K562 (cell line): ENCODE measurements around the gene SMURF1. TPM values are rescaled to one million over a fixed set of nuclear protein-coding genes. Genes with fewer than 3 reads are reported as not detected.

Experiments
- ATAC-seq: fragments of 200-7000 bp; cut with Tn5 transposase; 3 replicates; pipeline ENCODE4 v1.9.1; 2020; ENCODE audit warnings: moderate library complexity
- BruUV-seq: library from RNA; stranded (reverse); fragments of 400-500 nt; replicated peaks from 2 replicates; lab custom pipeline; 2021; lab: Mats Ljungman, UMichigan
- CTCF ChIA-PET: fragments of 300-600 bp; formaldehyde crosslinking; extraction: SDS; loops from one replicate; lab custom pipeline; 2021; ENCODE audit warnings: low intra/inter-chr PET ratio; lab: Yijun Ruan, JAX
- POLR2A ChIA-PET: fragments of 300-600, 350-650 bp; sonication (Branson Sonifier 250); formaldehyde crosslinking; extraction: SDS; loops from one replicate; lab custom pipeline; 2021; ENCODE audit warnings: antibody characterized with exemption, inconsistent platforms; lab: Yijun Ruan, JAX
- DNase-seq, 4 experiments: peaks; one replicate each; pipeline versions ENCODE4 v3.0.0 to v3.0.0-alpha.2; 2011 to 2018; ENCODE audit warnings: low spot score in 3 of 4, mixed read lengths in 3 of 4; ENCODE audit errors: extremely low read depth in 1 of 4
- FAIRE-seq: peaks from 2 replicates; lab custom pipeline; 2011; peaks lifted over from hg19 to GRCh38; lab: Jason Lieb, UNC
- H2AFZ ChIP-seq: 2 replicates; pipeline ENCODE4 v1.6.0; 2011; ENCODE audit warnings: low read depth, low read length, control low read depth, inconsistent platforms
- H3K27ac ChIP-seq: fragments of 200-600 bp; 3 replicates; pipeline ENCODE4 v1.8.0; 2011; ENCODE audit warnings: low read depth, mild to moderate bottlenecking, control low read depth, inconsistent platforms, low read length, moderate library complexity, mixed read lengths; ENCODE audit errors: extremely low read depth
- H3K27me3 ChIP-seq, 2 experiments: fragments of 300-600 bp in 1 of 2; 2 replicates in 1 of 2; 3 replicates in 1 of 2; pipeline versions ENCODE4 v1.6.0 to v1.8.0; 2011; ENCODE audit warnings: inconsistent platforms in 2 of 2, low read length in 2 of 2, mild to moderate bottlenecking in 1 of 2, mixed read lengths in 1 of 2, moderate library complexity in 1 of 2; ENCODE audit not compliant: control insufficient read depth in 2 of 2, insufficient read depth in 2 of 2
- H3K36me3 ChIP-seq: fragments of 300-600 bp; 3 replicates; pipeline ENCODE4 v1.8.0; 2011; ENCODE audit warnings: mild to moderate bottlenecking, low read length, inconsistent platforms; ENCODE audit not compliant: control insufficient read depth, insufficient read depth
- H3K4me1 ChIP-seq, 2 experiments: fragments of 200-600 bp in 1 of 2; replicated peaks in 1 of 2; 2 replicates in 1 of 2; 3 replicates in 1 of 2; pipeline versions ENCODE4 v1.5.1 to v1.8.0; 2011; ENCODE audit warnings: inconsistent platforms in 2 of 2, low read length in 2 of 2, mild to moderate bottlenecking in 1 of 2, mixed read lengths in 1 of 2, moderate library complexity in 1 of 2; ENCODE audit not compliant: control insufficient read depth in 2 of 2, insufficient read depth in 2 of 2
- H3K4me2 ChIP-seq: 2 replicates; pipeline ENCODE4 v1.6.1; 2011; ENCODE audit warnings: low read length, control low read depth, inconsistent platforms, mixed read lengths; ENCODE audit not compliant: insufficient read depth
- H3K4me3 ChIP-seq: fragments of 200-600 bp; sonication (generic), shearing (Covaris generic); 2 replicates; pipeline ENCODE4 v1.5.1; 2016; ENCODE audit warnings: control low read depth, inconsistent platforms
- H3K79me2 ChIP-seq: fragments of 200-600 bp; 3 replicates; pipeline ENCODE4 v1.8.0; 2011; ENCODE audit warnings: low read length, inconsistent platforms; ENCODE audit not compliant: control insufficient read depth, insufficient read depth
- H3K9ac ChIP-seq, 2 experiments: 2 replicates each; pipeline versions ENCODE4 v1.6.0 to v1.6.1; 2011; ENCODE audit warnings: low read depth in 2 of 2, low read length in 2 of 2, control low read depth in 1 of 2, inconsistent platforms in 1 of 2, mild to moderate bottlenecking in 1 of 2, mixed read lengths in 1 of 2; ENCODE audit not compliant: insufficient read depth in 1 of 2
- H3K9me1 ChIP-seq: one replicate; pipeline ENCODE4 v1.6.0; 2011; ENCODE audit warnings: inconsistent platforms, mild to moderate bottlenecking, low read length, moderate library complexity; ENCODE audit not compliant: control insufficient read depth, insufficient read depth
- H3K9me3 ChIP-seq: replicated peaks from 2 replicates; pipeline ENCODE4 v1.5.1; 2011; ENCODE audit warnings: low read depth, low read length, inconsistent platforms; ENCODE audit not compliant: control insufficient read depth, insufficient read depth
- H4K20me1 ChIP-seq: replicated peaks from 2 replicates; pipeline ENCODE4 v1.6.1; 2011; ENCODE audit warnings: low read length, inconsistent platforms, mixed read lengths; ENCODE audit not compliant: control insufficient read depth, insufficient read depth
- CEBPB ChIP-seq: fragments of 450-650 bp; IDR thresholded peaks from 2 replicates; pipeline ENCODE4 v1.6.1; 2016; ENCODE audit warnings: missing genetic modification characterization, missing compliant biosample characterization
- ELK1 ChIP-seq: sonication (generic); formaldehyde crosslinking; IDR thresholded peaks from 2 replicates; pipeline ENCODE4 v1.8.1; 2022; ENCODE audit warnings: missing genetic modification reagents
- GATAD2A ChIP-seq: fragments of 450-650 bp; IDR thresholded peaks from 2 replicates; pipeline ENCODE4 v1.6.1; 2017
- KDM5B ChIP-seq: fragments of 200-600 bp; sonication (generic); IDR thresholded peaks from 2 replicates; pipeline ENCODE4 v1.6.1; 2012; ENCODE audit warnings: low read depth, mild to moderate bottlenecking, moderate library complexity, low read length, control low read depth, inconsistent platforms; ENCODE audit not compliant: insufficient replicate concordance
- MXD1 ChIP-seq: fragments of 250-450 bp; sonication (Bioruptor Pico); IDR thresholded peaks from 2 replicates; pipeline ENCODE4 v1.8.0; 2021; ENCODE audit warnings: borderline replicate concordance, mild to moderate bottlenecking, moderate library complexity; ENCODE audit not compliant: poor library complexity, severe bottlenecking
- PRMT5 ChIP-seq: sonication (generic); formaldehyde crosslinking; IDR thresholded peaks from 2 replicates; pipeline ENCODE4 v1.5.0; 2020; ENCODE audit warnings: missing genetic modification reagents
- RFX1 ChIP-seq: fragments of 450-650 bp; IDR thresholded peaks from 2 replicates; pipeline ENCODE4 v1.6.1; 2016; ENCODE audit warnings: mild to moderate bottlenecking, moderate library complexity
- SMARCC2 ChIP-seq: fragments of 450-650 bp; IDR thresholded peaks from 2 replicates; pipeline ENCODE4 v1.6.1; 2017; ENCODE audit warnings: antibody characterized with exemption, moderate library complexity, mild to moderate bottlenecking, low read depth
- SOX6 ChIP-seq: fragments of 450-650 bp; IDR thresholded peaks from 2 replicates; pipeline ENCODE4 v1.6.1; 2014; ENCODE audit warnings: mild to moderate bottlenecking
- TAF1 ChIP-seq: IDR thresholded peaks from 2 replicates; pipeline ENCODE4 v1.6.1; 2011; ENCODE audit warnings: mild to moderate bottlenecking, low read length, moderate library complexity; ENCODE audit not compliant: insufficient read depth, control insufficient read depth, severe bottlenecking; ENCODE audit errors: extremely low read depth
- TCFL5 ChIP-seq: fragments of 250-450 bp; sonication (Bioruptor Pico); conservative IDR thresholded peaks from 2 replicates; pipeline ENCODE4 v1.6.1; 2021; ENCODE audit warnings: mild to moderate bottlenecking, moderate library complexity, matching md5 sums
- ZBTB12 ChIP-seq: fragments of 250-450 bp; sonication (Bioruptor Pico); IDR thresholded peaks from 2 replicates; pipeline ENCODE4 v1.4.0; 2020
- ZBTB8A ChIP-seq: fragments of 450-650 bp; IDR thresholded peaks from 2 replicates; pipeline ENCODE4 v1.6.1; 2018; ENCODE audit warnings: mild to moderate bottlenecking, moderate library complexity; ENCODE audit not compliant: partially characterized antibody
- ZKSCAN3 ChIP-seq: fragments of 250-450 bp; sonication (Bioruptor Pico); IDR thresholded peaks from 2 replicates; pipeline ENCODE4 v1.4.0; 2020
- ZNF217 ChIP-seq: sonication (generic); formaldehyde crosslinking; IDR thresholded peaks from 2 replicates; pipeline ENCODE4 v1.8.0; 2022; ENCODE audit warnings: mild to moderate bottlenecking, missing genetic modification reagents
- ZNF518B ChIP-seq: fragments of 250-450 bp; sonication (Bioruptor Pico); IDR thresholded peaks from 2 replicates; pipeline ENCODE4 v1.5.0; 2021; ENCODE audit warnings: mild to moderate bottlenecking, moderate library complexity
- ZNF707 ChIP-seq: fragments of 250-450 bp; sonication (Bioruptor Pico); conservative IDR thresholded peaks from 2 replicates; pipeline ENCODE4 v1.8.0; 2022; ENCODE audit warnings: inconsistent platforms, mild to moderate bottlenecking, moderate library complexity
- WGBS: fragments of 100-300 bp; shearing (Covaris generic); methylation state at CpG from one replicate; pipeline ENCODE4 v1.1.6; 2016; ENCODE audit warnings: low coverage, mixed read lengths; ENCODE audit not compliant: insufficient coverage; ENCODE audit errors: missing lambda C conversion rate; 5-methylcytosine and 5-hydroxymethylcytosine counted together
- in situ Hi-C: fragments of 300-500 bp; cut with MboI; formaldehyde crosslinking; loops from 4 replicates; pipeline ENCODE4 v1.15.0; 2018; ENCODE audit warnings: inconsistent platforms, mixed read lengths
- intact Hi-C: fragments of 100-400 bp; cut with micrococcal nuclease; formaldehyde crosslinking; loops from 2 replicates; pipeline ENCODE4 v1.14.2; 2022
- polyA plus RNA-seq, 8 experiments: library from polyadenylated mRNA; depleted of rRNA in 4 of 8; stranded (reverse) in 5 of 8; unstranded in 3 of 8; fragments of >200 nt; fragmentation: Nextera tagmentation in 2 of 8; fragmentation: Illumina TruSeq in 1 of 8; extraction: Ambion mirVana in 2 of 8; extraction: Trizol in 1 of 8; gene quantifications; 2 replicates each; pipeline versions ENCODE4 v1.2.1 to v1.2.3, GENCODE V29; 2011 to 2014; ENCODE audit warnings: inconsistent platforms in 1 of 8, missing spikeins in 1 of 8
- total RNA-seq, 7 experiments: library from RNA; depleted of rRNA in 6 of 7; stranded (reverse); fragments of >200 nt in 6 of 7; fragmentation: Illumina TruSeq in 2 of 7; extraction: Trizol in 2 of 7; gene quantifications; 2 replicates each; pipeline versions ENCODE4 v1.2.1 to v1.2.3, GENCODE V29; 2011 to 2021; ENCODE audit warnings: low replicate concordance in 1 of 7

Gene SMURF1
- total and polyA plus RNA-seq, 9 of the 15 experiments (the other 6 are each of a cell fraction or from before 2014, with no cell fraction given) = 1.0 to 20.1 (median 12.6) TPM

GRCh38 chr7:99105756-99106155 lies 38.2 kb downstream of the SMURF1 start (continued):
- TF ChIP-seq TAF1 = no peak
- TF ChIP-seq GATAD2A = no peak
- no peak for TF ChIP-seq ZKSCAN3 (CRISPR knock-in tag)

- H3K4me3 ChIP-seq = no peak overlapping the region
- no peaks in the 10 kb centered on the region for H3K9me3 ChIP-seq
- DNase-seq (no peak), ATAC-seq (no peak), FAIRE-seq (no peak)
- ChIA-PET CTCF (no interaction called here), POLR2A (interaction anchor here (0.9 to 1.4 kb wide), 3 partner anchors 11 to 22 kb away, joined by 3 to 5 read pairs (median 5); no protein-coding TSS in a partner anchor)
- no peak overlapping the region for H3K27ac ChIP-seq
- intact Hi-C loops = no loop called here
- no TSS peak for BruUV-seq
- no peak overlapping the region for H2AFZ ChIP-seq
- no peak for TF ChIP-seq ZNF217 (CRISPR knock-in tag)
- TF ChIP-seq TCFL5 (CRISPR knock-in tag) = no peak
- TF ChIP-seq MXD1 = no peak
- TF ChIP-seq CEBPB = no peak
- no peak for TF ChIP-seq SMARCC2
- no peak for TF ChIP-seq ZNF518B (CRISPR knock-in tag)
- TF ChIP-seq ZBTB12 (CRISPR knock-in tag) = no peak
- no peak for TF ChIP-seq ELK1 (CRISPR knock-in tag)
- TF ChIP-seq ZNF707 (CRISPR knock-in tag) = no peak
- TF ChIP-seq ZBTB8A = no peak
- no peak for TF ChIP-seq SOX6
- TF ChIP-seq RFX1 = no peak
- no peak for TF ChIP-seq PRMT5 (CRISPR knock-in tag)
- no peak for TF ChIP-seq KDM5B
- H3K4me1 ChIP-seq = peaks cover 10% of the 10 kb centered on the region in 2 experiments; a peak in 3 of 5 replicates
- in situ Hi-C loops = no loop called here
- 87% methylated on average over 3 of the region's 3 CpGs for WGBS
- peaks cover 4% of the 10 kb centered on the region; the same call in 1 of the 3 replicates for H3K36me3 ChIP-seq
- H3K27me3 ChIP-seq = no peaks in the 10 kb centered on the region
- H4K20me1 ChIP-seq = peaks cover 2% of the 10 kb centered on the region; the same call in 1 of the 2 replicates
- peaks cover 4% of the 10 kb centered on the region for H3K9me1 ChIP-seq
- no peak overlapping the region for H3K4me2 ChIP-seq
- H3K79me2 ChIP-seq = peaks cover 58% of the 10 kb centered on the region
- no peak overlapping the region for H3K9ac ChIP-seq
These were observed 39.3 kb downstream of the SMURF1 start for GRCh38 chr7:99104631-99105030.
